HepG2 (cell line): ENCODE results near the gene FRMD4A. TPM values are rescaled to one million over a fixed set of nuclear protein-coding genes. Genes with fewer than 3 reads are reported as not detected.

Experiments
- ATAC-seq: fragments of 200-7000 bp; cut with Tn5 transposase; 3 replicates; pipeline ENCODE4 v1.9.1; 2020; ENCODE audit warnings: mild to moderate bottlenecking, moderate library complexity
- BruUV-seq: library from RNA; stranded (reverse); fragments of 400-500 nt; replicated peaks from 2 replicates; lab custom pipeline; 2021; lab: Mats Ljungman, UMichigan
- CTCF ChIA-PET: fragments of 300-600 bp; formaldehyde crosslinking; extraction: SDS; loops from one replicate; lab custom pipeline; 2021; ENCODE audit warnings: low total read pairs, inconsistent platforms, low intra/inter-chr PET ratio; lab: Yijun Ruan, JAX
- POLR2A ChIA-PET: fragments of 350-600 bp; sonication (Branson Sonifier 250); formaldehyde crosslinking; loops from one replicate; lab custom pipeline; 2020; ENCODE audit warnings: antibody characterized with exemption, inconsistent platforms; lab: Yijun Ruan, JAX
- DNase-seq: peaks from one replicate; pipeline ENCODE4 v3.0.0-alpha.2; 2015; ENCODE audit warnings: low spot score
- FAIRE-seq: peaks from 3 replicates; lab custom pipeline; 2011; peaks lifted over from hg19 to GRCh38; lab: Jason Lieb, UNC
- H2AFZ ChIP-seq: one replicate; pipeline ENCODE4 v1.6.1; 2011; ENCODE audit warnings: low read length, inconsistent platforms
- H3K27ac ChIP-seq: fragments of 300-600 bp; 3 replicates; pipeline ENCODE4 v1.8.0; 2011; ENCODE audit warnings: mixed run types, mild to moderate bottlenecking, mixed read lengths, low read length, inconsistent platforms; ENCODE audit not compliant: insufficient read depth; ENCODE audit errors: extremely low read length
- H3K27me3 ChIP-seq, 2 experiments: fragments of 200-600 bp in 1 of 2; 2 replicates in 1 of 2; 3 replicates in 1 of 2; pipeline versions ENCODE4 v1.6.0 to v1.8.0; 2011; ENCODE audit warnings: low read length in 2 of 2, mild to moderate bottlenecking in 2 of 2, moderate library complexity in 2 of 2, inconsistent platforms in 1 of 2; ENCODE audit not compliant: insufficient read depth in 2 of 2, control insufficient read depth in 1 of 2
- H3K36me3 ChIP-seq, 2 experiments: fragments of 200-600 bp in 1 of 2; replicated peaks in 1 of 2; 2 replicates in 1 of 2; 3 replicates in 1 of 2; pipeline versions ENCODE4 v1.5.1 to v1.8.0; 2011; ENCODE audit warnings: low read length in 2 of 2, inconsistent platforms in 1 of 2; ENCODE audit not compliant: insufficient read depth in 2 of 2, control insufficient read depth in 1 of 2
- H3K4me1 ChIP-seq: 2 replicates; pipeline ENCODE4 v1.5.1; 2012; ENCODE audit warnings: low read length, inconsistent platforms; ENCODE audit not compliant: insufficient read depth
- H3K4me2 ChIP-seq: 2 replicates; pipeline ENCODE4 v1.6.0; 2011; ENCODE audit warnings: low read depth, low read length, inconsistent platforms
- H3K4me3 ChIP-seq, 3 experiments: fragments of 200-600 bp in 1 of 3; sonication (generic), shearing (Covaris generic) in 1 of 3; replicated peaks in 1 of 3; 2 replicates each; pipeline ENCODE4 v1.5.1; 2011 to 2016; ENCODE audit warnings: low read length in 3 of 3, inconsistent platforms in 2 of 3, low read depth in 2 of 3, mild to moderate bottlenecking in 2 of 3, control low read depth in 1 of 3, mixed read lengths in 1 of 3; ENCODE audit not compliant: insufficient read depth in 1 of 3
- H3K79me2 ChIP-seq: one replicate; pipeline ENCODE4 v1.6.1; 2011; ENCODE audit warnings: low read length, inconsistent platforms; ENCODE audit not compliant: insufficient read depth
- H3K9ac ChIP-seq: 2 replicates; pipeline ENCODE4 v1.6.0; 2011; ENCODE audit warnings: mild to moderate bottlenecking, low read depth, low read length, inconsistent platforms; ENCODE audit not compliant: insufficient read depth
- H3K9me3 ChIP-seq: 2 replicates; pipeline ENCODE4 v1.5.1; 2012; ENCODE audit warnings: mild to moderate bottlenecking, low read length
- H4K20me1 ChIP-seq: 2 replicates; pipeline ENCODE4 v1.6.0; 2011; ENCODE audit warnings: inconsistent platforms, mild to moderate bottlenecking, low read length, moderate library complexity; ENCODE audit not compliant: insufficient read depth
- AKAP8 ChIP-seq: sonication (generic); formaldehyde crosslinking; IDR thresholded peaks from 2 replicates; pipeline ENCODE4 v1.5.1; 2020; ENCODE audit warnings: mild to moderate bottlenecking, missing genetic modification reagents
- ARNTL ChIP-seq: sonication (generic); formaldehyde crosslinking; IDR thresholded peaks from 2 replicates; pipeline ENCODE4 v1.4.0; 2020; ENCODE audit warnings: mild to moderate bottlenecking, missing genetic modification reagents
- CEBPB ChIP-seq: IDR thresholded peaks from 2 replicates; pipeline ENCODE4 v1.6.1; 2011; ENCODE audit warnings: low read depth, low read length, improper control_type of control experiment, borderline replicate concordance
- CREB1 ChIP-seq, 2 experiments: fragments of 450-650 bp in 1 of 2; IDR thresholded peaks; 2 replicates each; pipeline ENCODE4 v1.6.1; 2016 to 2017; ENCODE audit warnings: control low read depth in 1 of 2, mild to moderate bottlenecking in 1 of 2, missing compliant biosample characterization in 1 of 2, missing genetic modification characterization in 1 of 2
- FOXK2 ChIP-seq: fragments of 450-650 bp; IDR thresholded peaks from 2 replicates; pipeline ENCODE4 v1.6.1; 2016
- KDM5B ChIP-seq: sonication (generic); formaldehyde crosslinking; IDR thresholded peaks from 2 replicates; pipeline ENCODE4 v1.4.0; 2020; ENCODE audit warnings: missing genetic modification reagents, mild to moderate bottlenecking, borderline replicate concordance
- MED8 ChIP-seq: sonication (generic); formaldehyde crosslinking; IDR thresholded peaks from 2 replicates; pipeline ENCODE4 v1.8.1; 2023; ENCODE audit warnings: mild to moderate bottlenecking, missing genetic modification reagents; ENCODE audit not compliant: insufficient replicate concordance
- NFIB ChIP-seq: sonication (generic); formaldehyde crosslinking; IDR thresholded peaks from 2 replicates; pipeline ENCODE4 v1.9.0; 2021; ENCODE audit warnings: missing genetic modification reagents, mild to moderate bottlenecking, borderline replicate concordance
- NFIC ChIP-seq: IDR thresholded peaks from 2 replicates; pipeline ENCODE4 v1.6.1; 2012; ENCODE audit warnings: mild to moderate bottlenecking, low read length, inconsistent platforms
- SALL1 ChIP-seq: sonication (generic); formaldehyde crosslinking; IDR thresholded peaks from 2 replicates; pipeline ENCODE4 v1.8.0; 2022; ENCODE audit warnings: mild to moderate bottlenecking, missing genetic modification reagents
- SIN3A ChIP-seq: IDR thresholded peaks from 2 replicates; pipeline ENCODE4 v1.6.1; 2011; ENCODE audit warnings: low read depth, mild to moderate bottlenecking, control low read depth, low read length, borderline replicate concordance
- TP53 ChIP-seq: sonication (generic); formaldehyde crosslinking; conservative IDR thresholded peaks from 2 replicates; pipeline ENCODE4 v1.4.0; 2020; ENCODE audit warnings: missing genetic modification reagents
- ZBTB7A ChIP-seq: sonication (generic); formaldehyde crosslinking; IDR thresholded peaks from 2 replicates; pipeline ENCODE4 v1.8.0; 2022; ENCODE audit warnings: mild to moderate bottlenecking, missing genetic modification reagents
- ZEB1 ChIP-seq: IDR thresholded peaks from 2 replicates; pipeline ENCODE4 v1.6.1; 2012; ENCODE audit warnings: mild to moderate bottlenecking, low read depth, inconsistent platforms; ENCODE audit not compliant: insufficient replicate concordance
- ZNF121 ChIP-seq: sonication (generic); formaldehyde crosslinking; IDR thresholded peaks from 2 replicates; pipeline ENCODE4 v1.5.0; 2020; ENCODE audit warnings: mild to moderate bottlenecking, missing genetic modification reagents
- ZNF430 ChIP-seq: sonication (generic); formaldehyde crosslinking; IDR thresholded peaks from 2 replicates; pipeline ENCODE4 v1.9.0; 2021; ENCODE audit warnings: mild to moderate bottlenecking, missing genetic modification reagents
- ZNF530 ChIP-seq: sonication (generic); formaldehyde crosslinking; IDR thresholded peaks from 2 replicates; pipeline ENCODE4 v1.5.0; 2020; ENCODE audit warnings: low read depth, mild to moderate bottlenecking, missing genetic modification reagents
- ZNF557 ChIP-seq: sonication (generic); formaldehyde crosslinking; IDR thresholded peaks from 2 replicates; pipeline ENCODE4 v1.4.0; 2020; ENCODE audit warnings: missing genetic modification reagents
- ZNF567 ChIP-seq: sonication (generic); formaldehyde crosslinking; IDR thresholded peaks from 2 replicates; pipeline ENCODE4 v1.8.1; 2023; ENCODE audit warnings: mild to moderate bottlenecking, missing genetic modification reagents, borderline replicate concordance
- ZNF598 ChIP-seq: sonication (generic); formaldehyde crosslinking; IDR thresholded peaks from 2 replicates; pipeline ENCODE4 v1.5.1; 2020; ENCODE audit warnings: mild to moderate bottlenecking, missing genetic modification reagents, borderline replicate concordance
- ZNF614 ChIP-seq: IDR thresholded peaks from 2 replicates; pipeline ENCODE4 v1.6.1; 2018; ENCODE audit warnings: missing biosample characterization, missing genetic modification reagents, inconsistent platforms, borderline replicate concordance
- ZNF780A ChIP-seq: sonication (generic); formaldehyde crosslinking; IDR thresholded peaks from 2 replicates; pipeline ENCODE4 v1.8.0; 2022; ENCODE audit warnings: mild to moderate bottlenecking, missing genetic modification reagents, moderate library complexity
- ZNF878 ChIP-seq: sonication (generic); formaldehyde crosslinking; IDR thresholded peaks from 2 replicates; pipeline ENCODE4 v1.8.1; 2023; ENCODE audit warnings: mild to moderate bottlenecking, missing genetic modification reagents, moderate library complexity
- ZSCAN12 ChIP-seq: sonication (generic); formaldehyde crosslinking; IDR thresholded peaks from 2 replicates; pipeline ENCODE4 v1.9.0; 2021; ENCODE audit warnings: mild to moderate bottlenecking, missing genetic modification reagents
- WGBS: methylation state at CpG from one replicate; pipeline ENCODE4 v1.1.6; 2017; ENCODE audit warnings: low lambda C conversion rate; 5-methylcytosine and 5-hydroxymethylcytosine counted together
- in situ Hi-C: cut with HindIII; loops from 2 replicates; pipeline ENCODE4 v1.10.0; 2017; ENCODE audit warnings: low pct_unique_long_range_greater_than_20kb; ENCODE audit not compliant: extremely low pct_ligation_motif_present
- intact Hi-C: fragments of 100-400 bp; cut with micrococcal nuclease; formaldehyde crosslinking; loops from one replicate; pipeline ENCODE4 v1.10.0; 2022; ENCODE audit not compliant: unreplicated experiment
- polyA plus RNA-seq, 8 experiments: library from polyadenylated mRNA; depleted of rRNA in 3 of 8; stranded (reverse) in 7 of 8; unstranded in 1 of 8; fragments of >200 nt; fragmentation: Illumina TruSeq in 4 of 8; extraction: Trizol in 4 of 8; gene quantifications; 2 replicates each; pipeline versions ENCODE4 v1.2.1 to v1.2.3, GENCODE V29; 2011 to 2016; ENCODE audit warnings: low read depth in 4 of 8, missing spikeins in 1 of 8, mixed read lengths in 1 of 8; ENCODE audit not compliant: insufficient read depth in 1 of 8
- total RNA-seq, 5 experiments: library from RNA; depleted of rRNA; stranded (reverse); fragments of >200 nt; fragmentation: Illumina TruSeq; extraction: Trizol; gene quantifications; 2 replicates each; pipeline ENCODE4 v1.2.3, GENCODE V29; 2016; ENCODE audit warnings: low read depth in 1 of 5

The FRMD4A gene
- total and polyA plus RNA-seq, 2 of the 13 experiments (the other 11 are each of a cell fraction or from before 2014, with no cell fraction given), result 0.09 to 0.26 TPM

DNA sequence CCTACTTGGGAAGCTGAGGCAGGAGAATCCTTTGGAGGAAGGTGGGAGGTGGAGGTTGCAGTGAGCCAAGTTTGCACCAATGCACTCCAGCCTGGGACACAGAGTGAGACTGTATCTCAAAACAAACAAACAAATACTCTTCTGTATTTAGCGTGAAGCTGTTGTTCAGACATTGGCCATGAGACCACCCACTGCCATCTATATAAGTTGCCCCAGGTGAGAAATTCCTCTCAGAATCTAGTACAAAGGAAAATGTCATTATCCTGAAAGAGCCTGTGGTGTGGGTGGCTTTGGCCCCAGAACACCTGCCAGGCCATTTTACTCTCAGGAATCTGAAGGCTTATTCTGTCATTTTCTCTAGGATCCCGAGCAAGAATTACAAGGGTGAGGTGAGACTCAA lies 4.0 kb upstream of the FRMD4A start:
- ChIA-PET CTCF (no interaction called here), POLR2A (no interaction called here)
- ATAC-seq (no peak), FAIRE-seq (no peak), DNase-seq (no peak)
- Histone ChIP-seq H3K27ac (no peak overlapping the region), H3K4me3 (no peak overlapping the region), H3K4me2 (no peak overlapping the region), H3K9ac (no peak overlapping the region), H3K9me3 (no peaks in the 10 kb centered on the region), H3K27me3 (peaks cover 0 to 30% of the 10 kb centered on the region in 2 experiments; a peak in 4 of 5 replicates), H3K4me1 (no peaks in the 10 kb centered on the region), H2AFZ (no peak overlapping the region), H3K36me3 (no peaks in the 10 kb centered on the region), H4K20me1 (no peaks in the 10 kb centered on the region), H3K79me2 (no peaks in the 10 kb centered on the region)
- TF ChIP-seq AKAP8 (CRISPR knock-in tag) (no peak), ZBTB7A (CRISPR knock-in tag) (no peak), ZSCAN12 (CRISPR knock-in tag) (no peak), ZNF557 (CRISPR knock-in tag) (no peak), SALL1 (CRISPR knock-in tag) (no peak), NFIB (CRISPR knock-in tag) (no peak), TP53 (no peak), SIN3A (no peak)
- BruUV-seq, result no TSS peak
- intact Hi-C loops, result no loop called here
- 5% methylated on average over 2 of the region's 2 CpGs for WGBS
- in situ Hi-C loops, result no loop called here

DNA sequence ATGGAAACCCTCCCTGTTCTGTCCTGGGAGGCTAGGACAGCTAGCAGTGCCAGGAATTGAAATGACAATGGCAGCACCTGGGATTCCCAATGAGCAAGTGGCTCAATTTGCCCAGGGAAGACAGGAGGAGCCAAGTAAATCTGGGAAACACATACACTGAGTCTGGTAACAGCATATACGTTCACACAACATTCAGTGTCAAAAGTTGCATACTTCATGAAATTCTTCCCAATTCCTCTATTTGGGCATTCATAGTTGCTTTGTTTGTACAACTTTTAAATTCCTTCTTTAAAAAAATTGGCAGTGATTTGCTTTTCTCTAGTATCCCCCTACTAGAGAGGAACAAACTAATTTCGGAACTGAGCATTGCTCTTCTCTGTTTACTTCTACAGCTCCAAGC lies 2.9 kb upstream of the FRMD4A start:
- no peak overlapping the region for H3K9ac ChIP-seq
- intact Hi-C loops, result no loop called here
- POLR2A ChIA-PET, result no interaction called here
- no peaks in the 10 kb centered on the region for H3K36me3 ChIP-seq
- ATAC-seq, result no peak
- no peaks in the 10 kb centered on the region for H3K4me1 ChIP-seq
- in situ Hi-C loops, result no loop called here
- no peak for FAIRE-seq
- H2AFZ ChIP-seq, result no peak overlapping the region
- 6% methylated on average over 2 of the region's 2 CpGs for WGBS
- no peak overlapping the region for H3K4me3 ChIP-seq
- H3K9me3 ChIP-seq, result no peaks in the 10 kb centered on the region
- no peak overlapping the region for H3K4me2 ChIP-seq
- H3K27ac ChIP-seq, result no peak overlapping the region
- no TSS peak for BruUV-seq
- H3K79me2 ChIP-seq, result no peaks in the 10 kb centered on the region
- CTCF ChIA-PET, result no interaction called here
- peaks cover 1 to 38% of the 10 kb centered on the region in 2 experiments; a peak in 4 of 5 replicates for H3K27me3 ChIP-seq
- no peaks in the 10 kb centered on the region for H4K20me1 ChIP-seq
- no peak for DNase-seq
- TF ChIP-seq MED8 (CRISPR knock-in tag), result no peak
- TF ChIP-seq ZEB1, result no peak
- TF ChIP-seq ZNF430 (CRISPR knock-in tag), result no peak
- TF ChIP-seq CREB1 (IDR thresholded peaks at IDR 0.05), result no peak
- no peak for TF ChIP-seq CREB1 (CRISPR knock-in tag; IDR thresholded peaks at IDR 0.05)
- no peak for TF ChIP-seq ARNTL (CRISPR knock-in tag)
- TF ChIP-seq ZNF121 (CRISPR knock-in tag), result no peak
- TF ChIP-seq ZNF614, result no peak
- no peak for TF ChIP-seq ZNF878 (CRISPR knock-in tag)
- no peak for TF ChIP-seq ZNF567
- TF ChIP-seq ZNF598 (CRISPR knock-in tag), result no peak
- TF ChIP-seq ZNF530 (CRISPR knock-in tag), result no peak
- no peak for TF ChIP-seq NFIC
- no peak for TF ChIP-seq ZNF780A
- TF ChIP-seq FOXK2, result no peak
- TF ChIP-seq CEBPB, result no peak
- no peak for TF ChIP-seq KDM5B
